ENCODE measurements around the gene ZFYVE19.

ZFYVE19 gene, protein sequence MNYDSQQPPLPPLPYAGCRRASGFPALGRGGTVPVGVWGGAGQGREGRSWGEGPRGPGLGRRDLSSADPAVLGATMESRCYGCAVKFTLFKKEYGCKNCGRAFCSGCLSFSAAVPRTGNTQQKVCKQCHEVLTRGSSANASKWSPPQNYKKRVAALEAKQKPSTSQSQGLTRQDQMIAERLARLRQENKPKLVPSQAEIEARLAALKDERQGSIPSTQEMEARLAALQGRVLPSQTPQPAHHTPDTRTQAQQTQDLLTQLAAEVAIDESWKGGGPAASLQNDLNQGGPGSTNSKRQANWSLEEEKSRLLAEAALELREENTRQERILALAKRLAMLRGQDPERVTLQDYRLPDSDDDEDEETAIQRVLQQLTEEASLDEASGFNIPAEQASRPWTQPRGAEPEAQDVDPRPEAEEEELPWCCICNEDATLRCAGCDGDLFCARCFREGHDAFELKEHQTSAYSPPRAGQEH

DNA sequence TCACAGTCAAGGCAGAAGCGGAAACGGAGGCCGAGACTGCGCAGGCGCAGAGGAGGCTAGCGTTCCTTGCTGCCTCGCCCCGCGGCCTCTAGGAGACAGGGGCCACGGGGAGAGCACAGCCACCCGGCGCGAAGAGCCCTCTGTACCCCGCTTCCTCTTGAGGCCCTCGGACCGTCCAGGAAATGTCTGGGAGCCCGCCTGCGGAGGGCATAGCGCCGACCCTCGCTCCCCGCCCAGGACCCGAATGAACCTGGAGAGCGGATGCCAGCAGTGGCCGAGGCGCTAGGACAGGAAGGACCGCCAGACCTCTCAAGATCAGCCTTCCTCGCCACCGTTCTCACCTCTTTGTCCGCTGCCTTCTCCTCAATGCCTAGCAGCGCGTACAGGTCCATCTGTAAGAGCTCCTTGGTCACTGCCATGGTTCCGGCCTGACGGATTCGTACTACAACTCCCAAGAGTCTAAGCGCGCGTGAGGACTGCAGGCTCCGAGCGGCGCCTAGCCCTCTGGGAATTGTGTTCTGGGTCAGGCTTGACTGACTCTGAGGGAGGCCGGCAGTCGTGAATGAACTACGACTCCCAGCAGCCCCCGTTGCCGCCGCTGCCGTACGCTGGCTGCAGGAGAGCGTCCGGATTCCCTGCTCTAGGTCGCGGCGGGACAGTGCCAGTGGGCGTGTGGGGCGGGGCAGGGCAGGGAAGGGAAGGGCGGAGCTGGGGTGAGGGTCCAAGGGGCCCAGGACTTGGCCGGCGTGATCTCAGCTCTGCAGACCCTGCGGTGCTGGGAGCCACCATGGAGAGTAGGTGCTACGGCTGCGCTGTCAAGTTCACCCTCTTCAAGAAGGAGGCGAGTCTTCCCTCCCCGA lies at the start of gene ZFYVE19, which contains the start of gene DNAJC17:
Gene ZFYVE19 (plus strand): TSS at position 62 of the 860 bp plus-strand sequence. CDS start 501 bp downstream, at position 563.
Gene DNAJC17 (minus strand): TSS at position 446 of the 860 bp plus-strand sequence. CDS start 27 bp downstream, at position 419.
- in situ Hi-C loops (cut with HindIII; ENCODE audit: low sequenced_read_pairs) = no loop called here

DNA sequence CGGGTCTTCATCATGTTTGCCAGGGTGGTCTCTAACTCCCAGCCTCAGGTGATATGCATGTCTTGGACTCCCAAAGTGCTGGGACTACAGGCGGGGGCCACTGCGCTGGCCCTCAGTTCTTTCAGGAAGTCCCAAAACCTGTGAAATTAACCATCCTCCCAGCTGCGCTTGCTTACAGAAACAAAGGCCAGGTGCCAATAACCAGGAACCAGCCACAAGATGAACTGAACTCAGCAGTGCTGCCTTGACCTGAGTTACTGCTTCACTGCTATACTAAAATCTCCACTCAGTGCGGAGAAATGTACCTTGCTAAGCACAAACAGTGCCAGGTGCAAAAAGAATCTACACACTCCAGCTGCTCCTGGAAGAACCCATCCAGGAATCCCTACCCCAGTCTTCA lies 46.9 kb upstream of the ZFYVE19 start:
- in situ Hi-C loops (cut with HindIII; ENCODE audit: low sequenced_read_pairs) = no loop called here

DNA sequence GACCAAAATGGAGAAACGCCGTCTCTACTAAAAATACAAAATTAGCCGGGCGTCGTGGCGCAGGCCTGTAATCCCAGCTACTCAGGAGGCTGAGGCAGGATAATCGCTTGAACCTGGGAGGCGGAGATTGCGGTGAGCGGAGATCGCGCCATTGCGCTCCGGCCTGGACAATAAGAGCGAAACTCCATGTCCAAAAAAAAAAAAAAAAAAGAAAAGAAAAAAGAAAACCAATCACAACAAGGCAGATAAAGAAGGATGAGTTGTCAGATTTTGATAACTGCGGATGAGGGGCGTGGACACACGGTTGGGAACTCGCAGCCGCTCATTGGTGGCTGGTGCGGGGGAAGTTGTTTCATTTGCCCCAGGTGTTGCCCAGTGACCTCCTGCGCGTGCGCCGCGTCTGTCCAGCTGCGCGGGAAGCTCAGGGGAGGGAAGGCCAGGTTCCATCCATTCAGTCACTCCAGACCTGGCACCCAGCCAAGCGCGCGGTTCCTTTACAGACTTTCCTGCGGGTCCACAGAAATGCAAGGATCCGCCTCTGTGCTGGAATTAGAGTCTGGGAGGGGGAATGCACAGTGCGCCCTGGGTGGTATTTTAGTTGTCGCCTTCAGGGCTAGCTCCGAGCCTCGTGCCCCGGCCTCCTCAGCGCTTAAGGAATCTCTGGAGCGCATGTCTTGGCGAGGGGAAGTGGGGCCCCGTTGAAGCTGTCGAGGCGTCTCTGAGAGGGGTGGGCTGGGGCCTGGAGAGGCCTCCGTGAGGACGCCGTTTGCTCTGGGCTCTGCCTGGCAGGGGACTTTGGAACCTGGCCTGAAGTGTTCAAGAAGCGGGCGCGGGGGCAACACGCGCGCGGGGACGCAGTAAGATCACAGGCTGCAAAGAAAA lies 43.7 kb upstream of the ZFYVE19 start:
- in situ Hi-C loops (cut with HindIII; ENCODE audit: low sequenced_read_pairs) = no loop called here

DNA sequence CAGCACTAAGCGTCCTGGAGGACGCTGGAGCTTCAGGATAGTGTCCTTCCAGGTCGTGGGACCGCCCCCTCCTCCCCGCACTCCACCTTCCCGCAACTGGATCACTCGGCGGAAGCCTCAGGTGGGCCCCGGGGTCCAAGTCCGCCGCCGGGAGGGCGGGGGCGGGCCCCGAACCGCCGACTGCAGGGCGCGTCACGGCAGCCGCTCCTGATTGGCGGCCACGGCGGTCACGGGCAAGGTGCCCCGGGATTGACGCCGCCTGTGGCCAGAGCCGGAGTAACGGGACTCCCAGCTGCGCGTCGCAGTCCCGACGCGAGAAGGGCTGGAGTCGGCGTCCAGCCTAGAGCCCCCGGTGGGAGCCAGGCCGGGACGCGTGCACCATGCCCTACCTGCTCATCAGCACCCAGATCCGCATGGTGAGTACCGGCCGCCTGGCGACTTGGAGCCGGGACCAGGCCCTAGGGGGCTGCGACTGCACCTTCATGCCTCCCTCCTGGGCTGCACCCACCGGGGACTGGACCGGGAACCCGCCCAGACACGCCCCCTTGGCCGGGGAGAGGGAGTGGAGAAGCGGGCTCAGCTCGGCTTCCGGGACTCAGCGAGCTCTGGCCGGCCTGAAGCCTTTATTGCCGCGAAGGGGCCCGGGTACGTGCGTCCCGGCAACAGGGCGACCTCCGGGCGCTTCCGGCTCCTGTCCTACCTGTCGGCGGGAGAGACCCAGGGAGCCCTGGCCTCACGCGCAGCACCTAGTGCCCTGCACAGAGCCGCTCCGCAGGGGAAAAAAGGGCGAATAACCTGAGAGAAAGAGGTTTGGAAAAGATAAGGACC lies 42.9 kb upstream of the ZFYVE19 start, which contains the start of gene GCHFR:
Gene GCHFR (plus strand): TSS at position 268 of the 828 bp plus-strand sequence. CDS start 113 bp downstream, at position 381.
- in situ Hi-C loops (cut with HindIII; ENCODE audit: low sequenced_read_pairs) = no loop called here

DNA sequence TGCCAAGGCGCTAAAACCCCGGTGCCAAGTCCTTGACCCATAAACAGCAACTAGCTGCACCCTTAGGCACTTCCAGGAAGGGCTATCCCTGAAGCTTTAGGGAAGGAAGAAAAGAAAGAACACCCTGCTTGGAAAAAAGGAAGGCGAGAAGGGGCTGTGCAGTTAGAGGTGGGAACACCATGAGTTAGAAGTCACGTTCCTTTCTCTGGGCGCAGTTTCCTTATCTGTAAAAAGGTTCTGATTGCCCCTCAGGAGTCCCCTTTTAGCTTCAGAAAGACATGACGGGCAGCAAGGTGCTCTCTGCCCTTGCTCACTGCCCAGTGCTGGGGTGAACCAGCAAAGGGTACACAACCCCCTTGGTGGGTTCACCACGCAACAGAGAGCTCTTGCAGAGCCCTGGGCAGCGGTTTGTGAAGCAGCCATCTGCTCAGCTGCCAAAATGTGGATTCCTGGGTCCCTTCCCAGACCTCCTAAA lies 42.2 kb upstream of the ZFYVE19 start:
- in situ Hi-C loops (cut with HindIII; ENCODE audit: low sequenced_read_pairs) = no loop called here

DNA sequence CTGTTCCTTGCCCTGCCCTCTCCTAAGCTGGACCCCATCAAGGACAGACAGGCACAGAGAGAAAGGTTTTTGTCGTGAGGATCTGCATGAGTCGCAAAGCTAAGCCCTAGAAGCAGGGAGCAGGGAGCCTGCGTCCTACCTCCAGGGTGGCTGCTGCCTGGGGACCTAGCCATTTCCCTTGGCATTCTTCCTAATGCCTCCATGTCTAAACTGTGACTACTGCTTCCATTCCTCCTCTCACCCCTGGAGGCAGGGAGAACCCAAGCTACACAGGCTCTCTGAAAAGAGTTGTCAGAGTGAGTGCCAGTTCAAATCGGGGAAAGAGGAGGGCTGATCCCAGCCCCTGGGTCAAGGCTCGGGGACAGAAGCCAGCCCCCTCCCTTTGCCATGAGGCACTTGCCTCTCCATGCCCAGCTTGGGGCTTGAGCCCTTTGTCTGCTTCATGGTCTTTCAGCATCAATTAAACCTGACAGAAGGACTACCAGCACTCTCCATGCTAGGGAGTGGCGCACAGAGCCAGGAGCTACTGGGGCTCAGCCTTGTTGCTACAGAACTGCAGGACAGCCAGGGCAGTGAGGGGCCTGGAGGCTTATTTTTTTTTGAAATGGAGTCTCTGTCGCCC lies 40.6 kb upstream of the ZFYVE19 start:
- in situ Hi-C loops (cut with HindIII; ENCODE audit: low sequenced_read_pairs) = no loop called here

DNA sequence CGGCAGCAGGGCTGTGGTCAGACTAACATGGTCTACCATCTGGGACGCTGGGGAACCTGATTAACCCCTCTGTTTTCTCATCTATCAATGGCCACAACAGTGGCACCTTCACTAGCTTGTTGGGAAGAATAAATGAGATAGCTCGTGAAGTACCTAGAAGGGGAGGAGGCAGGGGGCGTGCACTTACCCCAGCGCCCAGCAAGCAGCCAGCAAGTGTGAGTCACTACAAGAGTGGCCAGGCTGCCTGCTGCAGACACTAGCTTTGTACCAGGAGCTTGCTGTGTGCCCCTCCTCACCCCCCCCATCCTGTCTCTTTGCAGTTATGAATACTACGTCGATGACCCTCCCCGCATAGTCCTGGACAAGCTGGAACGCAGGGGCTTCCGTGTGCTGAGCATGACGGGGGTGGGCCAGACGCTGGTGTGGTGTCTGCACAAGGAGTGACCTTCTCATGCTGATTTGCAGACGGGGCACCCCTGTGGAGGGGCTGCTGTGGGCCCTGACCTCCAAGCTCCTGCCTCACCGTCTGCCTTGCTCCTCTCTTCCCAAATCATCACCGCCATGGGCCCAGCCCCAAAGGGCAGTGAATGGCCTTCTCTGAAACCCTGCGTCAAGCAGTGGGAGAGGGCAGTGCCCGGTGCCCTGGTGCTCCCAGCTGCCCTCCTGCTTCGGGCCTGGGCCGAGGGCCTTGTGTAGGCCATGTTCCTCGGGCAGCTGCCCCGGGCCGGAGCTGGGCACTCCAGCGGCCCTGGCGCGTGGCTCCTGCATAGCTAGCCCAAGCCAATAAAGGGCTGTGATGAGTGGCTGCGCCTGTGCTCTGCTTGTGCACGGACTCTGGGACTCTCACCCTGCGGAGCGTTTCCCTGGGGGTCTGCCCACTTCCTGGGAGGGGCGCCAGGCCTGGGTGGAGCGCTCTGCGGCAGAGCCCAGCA lies 39.7 kb upstream of the ZFYVE19 start:
- in situ Hi-C loops (cut with HindIII; ENCODE audit: low sequenced_read_pairs) = no loop called here

DNA sequence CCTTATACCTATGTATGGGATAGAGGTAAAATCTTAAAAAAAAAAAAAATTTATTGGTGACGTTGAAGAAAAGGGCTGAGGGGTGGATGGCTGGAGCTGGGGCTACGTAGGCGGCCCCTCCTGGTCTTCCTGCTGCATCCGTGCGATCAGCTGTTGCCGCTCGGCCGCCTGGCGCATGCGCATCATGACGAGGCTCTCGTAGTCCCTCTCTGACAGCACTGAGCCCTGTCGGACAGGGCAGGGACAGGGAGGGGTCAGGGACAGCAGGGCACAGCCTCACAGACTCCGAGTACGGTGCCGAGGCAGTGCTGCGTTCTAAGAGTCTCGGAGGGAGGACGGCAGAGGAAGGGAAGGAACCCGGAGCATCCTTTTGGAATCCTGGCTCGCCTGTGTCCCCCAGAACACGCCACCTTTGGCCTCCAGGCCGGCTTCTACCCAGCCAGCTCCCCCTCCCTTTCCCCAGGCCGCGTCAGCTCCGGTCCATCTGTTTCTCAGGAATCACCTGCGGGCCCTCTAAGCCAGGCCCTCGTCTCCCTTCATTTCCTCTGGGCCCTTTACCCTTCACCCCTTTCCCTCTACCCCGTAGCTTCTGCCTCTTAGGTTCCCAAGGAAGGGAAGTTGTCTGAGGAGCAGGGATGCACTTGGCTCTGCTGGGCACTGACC lies 38.9 kb upstream of the ZFYVE19 start:
- in situ Hi-C loops (cut with HindIII; ENCODE audit: low sequenced_read_pairs) = no loop called here

DNA sequence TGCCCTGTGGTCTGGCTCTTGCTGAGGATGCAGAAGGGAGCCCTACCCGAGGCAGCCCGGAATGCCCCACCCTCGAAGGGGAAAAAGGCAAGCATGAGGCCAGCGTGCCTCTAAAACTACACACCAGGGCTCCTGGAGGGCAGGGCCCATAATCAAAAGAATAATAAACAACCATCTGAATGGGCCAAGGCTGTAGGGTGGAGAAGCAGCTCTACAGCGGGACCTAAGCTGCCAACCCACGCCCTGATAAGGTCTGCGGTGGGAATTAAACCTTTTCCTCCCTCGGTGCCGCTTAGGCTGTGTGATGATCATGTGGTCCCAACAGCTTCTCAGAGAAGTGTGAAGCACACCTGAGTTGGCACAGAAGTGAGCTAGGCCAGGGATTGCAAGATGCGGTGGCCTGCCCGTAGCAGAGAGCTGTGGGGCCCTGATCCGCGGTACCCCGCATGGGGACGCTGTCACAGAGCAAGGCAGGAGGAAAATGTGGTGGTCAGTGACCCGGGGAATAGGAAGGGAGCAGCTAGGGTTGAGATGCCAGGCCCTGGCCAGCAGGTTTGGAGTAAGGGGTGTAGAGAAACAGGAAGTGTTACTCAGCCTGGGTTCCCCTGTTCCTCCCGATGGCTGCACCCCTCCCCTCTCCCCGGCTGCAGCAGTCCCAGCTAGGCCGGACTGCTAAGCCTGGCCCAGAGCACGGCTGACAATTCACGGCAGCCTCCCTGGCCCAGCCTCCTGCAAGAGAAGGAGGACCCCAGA lies 38.2 kb upstream of the ZFYVE19 start:
- in situ Hi-C loops (cut with HindIII; ENCODE audit: low sequenced_read_pairs) = no loop called here

DNA sequence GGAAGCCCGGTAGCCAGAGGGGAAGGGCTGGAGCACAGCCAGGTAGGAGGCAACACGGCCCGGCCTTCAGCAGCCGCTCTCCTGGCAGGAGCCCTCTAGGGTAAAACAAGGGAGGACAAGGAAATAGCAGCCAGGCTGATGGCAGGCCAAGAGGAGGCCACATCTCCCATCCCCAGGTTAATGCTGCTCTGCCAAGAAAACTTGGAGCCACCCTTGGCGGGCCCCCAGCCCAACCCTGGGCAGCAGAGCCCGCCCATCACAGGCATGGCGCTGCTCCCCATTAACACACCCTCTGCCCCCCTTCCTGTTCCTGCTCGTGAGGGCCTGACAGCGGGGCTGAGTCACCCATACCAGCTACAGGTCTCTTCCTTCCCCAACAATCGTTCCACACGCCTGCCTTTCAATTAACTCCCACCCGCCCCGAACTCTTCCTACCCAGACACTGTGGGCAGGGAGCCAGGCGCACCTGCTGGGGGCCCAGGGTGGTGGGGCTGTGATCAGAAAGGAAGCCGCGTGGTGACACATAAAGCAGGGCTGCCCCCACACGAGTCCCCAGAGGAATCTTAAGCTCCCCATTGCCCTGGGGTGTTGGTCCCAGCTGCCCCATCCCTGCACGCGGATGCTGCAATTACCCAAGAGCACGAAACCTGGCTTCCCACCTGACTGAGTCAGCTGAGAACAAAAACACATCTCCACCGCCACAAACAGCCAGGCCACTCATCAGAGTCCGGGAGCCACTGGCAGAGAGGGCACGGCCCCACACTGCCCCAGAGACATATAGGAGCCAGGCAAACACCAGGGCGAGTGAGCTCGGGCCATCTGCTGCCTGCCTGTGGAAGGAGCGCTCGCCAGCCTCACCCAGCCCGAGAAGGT lies 37.4 kb upstream of the ZFYVE19 start, which contains the start of gene C15orf62:
Gene C15orf62 (plus strand): TSS at position 707 of the 873 bp plus-strand sequence. CDS start 516 bp downstream, outside the sequence.
- in situ Hi-C loops (cut with HindIII; ENCODE audit: low sequenced_read_pairs) = no loop called here

DNA sequence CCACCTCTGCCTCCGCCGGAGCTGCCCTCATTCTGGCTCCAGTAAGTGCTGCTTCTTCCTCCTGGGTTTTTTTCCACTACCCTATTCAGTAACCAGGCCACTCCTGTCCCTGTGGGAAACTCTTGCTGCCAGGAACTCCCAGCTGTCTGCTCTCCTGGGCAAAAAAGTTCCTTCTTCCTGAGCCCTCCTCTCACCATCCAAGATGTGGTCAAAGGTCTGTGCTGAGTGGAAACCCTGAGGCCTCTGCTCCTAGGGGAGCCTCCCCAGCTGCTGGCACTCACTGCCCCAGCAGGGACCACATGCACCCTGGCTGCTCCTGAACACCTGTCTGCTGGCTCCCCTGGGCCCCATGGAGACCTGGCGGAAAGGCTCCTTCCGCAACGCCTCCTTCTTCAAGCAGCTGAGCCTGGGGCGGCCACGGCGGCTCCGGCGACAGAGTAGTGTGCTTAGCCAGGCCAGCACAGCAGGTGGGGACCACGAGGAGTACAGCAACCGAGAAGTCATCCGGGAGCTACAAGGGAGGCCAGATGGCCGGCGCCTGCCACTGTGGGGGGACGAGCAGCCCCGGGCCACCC lies 36.7 kb upstream of the ZFYVE19 start:
- in situ Hi-C loops (cut with HindIII; ENCODE audit: low sequenced_read_pairs) = no loop called here

DNA sequence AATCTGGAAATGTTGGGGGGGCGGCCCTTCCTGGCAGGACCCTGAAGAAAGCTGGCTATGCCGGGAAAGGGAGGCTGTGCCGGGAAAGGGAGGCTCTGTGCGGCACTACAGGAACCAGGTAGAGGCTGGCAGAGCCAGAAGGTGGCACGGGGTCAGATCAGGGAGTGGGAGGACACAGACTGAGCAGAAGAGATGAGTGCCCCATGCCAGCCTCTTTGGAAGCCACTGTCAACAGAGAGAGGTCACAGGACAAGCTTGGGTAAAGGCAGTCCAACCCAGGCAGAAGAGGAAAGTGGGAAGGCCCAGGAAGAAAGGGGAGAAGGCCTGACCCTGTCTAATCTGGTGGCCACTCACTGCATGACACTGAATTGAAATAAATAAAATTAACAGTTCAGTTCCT lies 35.6 kb upstream of the ZFYVE19 start:
- in situ Hi-C loops (cut with HindIII; ENCODE audit: low sequenced_read_pairs) = no loop called here

DNA sequence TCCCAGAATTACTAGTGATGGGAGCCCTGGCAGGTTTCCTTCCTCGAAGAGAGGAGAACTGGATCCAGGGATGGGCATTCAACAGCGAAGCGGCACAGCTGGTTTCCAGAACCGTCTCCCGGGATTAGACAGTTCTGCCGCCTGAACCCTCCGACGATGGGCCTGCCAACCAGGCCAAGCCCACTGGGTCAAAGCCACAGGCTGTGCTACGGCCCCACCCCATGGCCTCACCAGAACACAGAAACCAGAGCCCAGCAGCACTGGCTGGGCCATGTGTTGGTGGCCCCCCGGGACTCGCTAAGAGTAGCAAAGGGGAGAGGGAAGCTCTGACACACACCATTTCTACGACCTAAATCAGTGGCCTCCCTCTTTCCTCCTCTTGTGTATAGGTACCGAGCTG lies 34.9 kb upstream of the ZFYVE19 start:
- in situ Hi-C loops (cut with HindIII; ENCODE audit: low sequenced_read_pairs) = no loop called here

DNA sequence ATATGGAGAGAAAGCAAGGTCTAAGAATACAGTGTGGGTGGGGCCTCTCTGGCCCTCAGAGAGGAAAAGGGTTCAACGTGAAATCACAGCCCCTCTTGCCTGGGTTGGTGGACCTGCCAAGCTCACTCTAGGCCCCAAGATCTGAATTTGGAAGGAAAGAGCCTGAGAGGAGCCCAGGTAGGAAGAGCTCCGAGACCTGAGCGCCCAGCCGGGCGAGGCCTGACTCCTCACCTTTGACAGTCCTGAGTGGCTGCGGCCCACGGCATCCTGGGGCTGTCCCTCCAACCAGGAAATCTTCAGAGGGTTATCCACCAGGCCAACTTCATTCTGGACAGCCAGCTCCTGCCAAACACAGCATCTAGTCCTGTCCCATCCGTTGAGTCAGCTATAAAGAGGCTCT lies 33.4 kb upstream of the ZFYVE19 start:
- in situ Hi-C loops (cut with HindIII; ENCODE audit: low sequenced_read_pairs) = no loop called here

DNA sequence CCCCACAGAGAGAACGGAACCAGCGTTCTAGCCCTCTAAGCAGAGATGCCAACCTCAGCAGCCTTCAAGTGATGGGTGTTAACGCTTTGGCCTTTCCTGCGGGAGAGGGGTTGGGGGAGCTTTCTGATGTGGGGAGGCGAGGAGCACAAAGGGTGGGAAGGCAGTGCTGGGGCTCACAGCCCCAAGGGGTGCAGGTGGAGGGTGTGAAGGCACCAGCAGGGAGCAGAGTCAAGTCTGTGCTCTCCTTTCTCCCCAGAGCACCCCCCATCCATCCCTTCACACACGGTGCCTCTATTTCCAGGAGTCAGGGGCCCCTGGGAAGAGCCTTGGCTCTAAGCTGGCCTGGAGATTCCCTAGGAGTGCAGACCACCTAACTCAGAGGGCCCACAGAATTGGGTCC lies 33.0 kb upstream of the ZFYVE19 start:
- in situ Hi-C loops (cut with HindIII; ENCODE audit: low sequenced_read_pairs) = no loop called here

Measured in endothelial cell of hepatic sinusoid (primary cell).